ENCODE measurements around the gene ANKS3. TPM values are rescaled to one million over a fixed set of nuclear protein-coding genes. Genes with fewer than 3 reads are reported as not detected.

Gene ANKS3
- total and polyA plus RNA-seq, 2 donors (not counting 3 experiments of a cell fraction or from before 2014, with no cell fraction given): 13.9 to 24.0 TPM

DNA sequence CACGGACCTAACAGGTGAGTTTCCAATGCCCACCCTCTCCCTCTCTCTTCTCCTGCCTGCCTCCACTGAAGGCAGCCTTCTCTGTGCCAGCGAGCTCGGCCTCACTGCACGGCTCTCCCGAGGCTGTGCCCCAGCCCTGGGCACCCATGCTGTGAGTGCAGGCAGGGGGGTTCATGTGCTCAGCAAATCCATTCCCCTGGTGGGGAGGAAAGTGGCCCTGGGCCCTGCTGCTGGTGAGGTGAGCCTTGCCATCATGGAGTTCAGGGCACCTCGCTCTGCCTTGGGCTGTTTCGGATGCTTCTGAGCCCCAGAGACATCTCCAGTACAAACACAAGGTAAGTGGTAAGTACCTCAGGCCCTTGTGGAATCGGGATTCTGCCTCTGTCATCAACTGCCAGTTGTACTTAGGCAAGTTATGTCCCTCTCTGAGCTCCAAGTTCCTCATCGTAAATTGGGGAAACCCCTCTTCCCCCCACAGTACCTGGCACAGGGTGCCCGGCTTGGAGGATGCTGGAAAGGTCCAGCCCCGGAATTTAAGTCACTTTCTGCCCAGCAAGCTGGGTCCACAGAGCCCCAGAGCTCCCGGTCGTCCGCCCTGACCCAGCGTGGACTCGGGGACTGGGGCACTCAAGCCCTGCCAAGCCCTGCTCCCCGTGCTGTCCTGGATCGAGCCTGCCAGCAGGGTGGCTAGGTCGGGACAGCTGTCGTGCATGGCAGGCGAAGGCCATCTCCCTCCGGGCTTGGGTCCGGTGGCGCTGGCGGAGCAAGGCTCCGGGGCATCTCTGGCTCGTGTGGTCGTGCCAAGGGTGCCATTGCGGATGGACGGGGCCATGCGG is 41.4 kb downstream of the ANKS3 start:
- FAIRE-seq (no peak), DNase-seq (ENCODE audit: low read depth, low spot score) (peak; percentile 19)
- H3K79me2 ChIP-seq (ENCODE audit: control insufficient read depth, insufficient read depth, low read length): no peaks in the 10 kb centered on the region
- no TSS peak for BruUV-seq (replicated peaks)
- dilution Hi-C loops (cut with MboI; ENCODE audit: extremely low pct_ligation_motif_present, low sequenced_read_pairs): no loop called here
- H2AFZ ChIP-seq (ENCODE audit: low read depth, low read length): peak overlapping the region; percentile 30
- peak overlapping the region; percentile 26 to 93 (median 31) for H3K4me3 ChIP-seq (replicated peaks in 1 of 3; ENCODE audit: insufficient read depth in 1 of 3, low read depth in 1 of 3, low read length in 3 of 3)
- no peaks in the 10 kb centered on the region for H3K27me3 ChIP-seq (ENCODE audit: control insufficient read depth in 2 of 2, insufficient read depth in 2 of 2, low read length in 2 of 2)
- H3K4me2 ChIP-seq (ENCODE audit: insufficient read depth, low read length): peak overlapping the region; percentile 72
- H3K36me3 ChIP-seq (ENCODE audit: control insufficient read depth in 2 of 2, extremely low read depth in 1 of 2, insufficient read depth in 2 of 2, low read length in 2 of 2): peaks cover 0 to 27% of the 10 kb centered on the region in 2 experiments
- no peaks in the 10 kb centered on the region for H3K9me1 ChIP-seq (replicated peaks; ENCODE audit: control insufficient read depth, extremely low read depth, insufficient read depth, low read length)
- TF ChIP-seq MYC (IDR thresholded peaks at IDR 0.05; ENCODE audit: low read depth, low read length) (no peak), EZH2 (IDR thresholded peaks at IDR 0.05; ENCODE audit: borderline replicate concordance, low read depth, low read length, severe bottlenecking) (no peak), JUN (IDR thresholded peaks at IDR 0.05; ENCODE audit: borderline replicate concordance, insufficient read depth, insufficient read length, low read depth) (no peak), FOS (IDR thresholded peaks at IDR 0.05; ENCODE audit: borderline replicate concordance, insufficient read depth, low read length) (no peak), POLR2A (IDR thresholded peaks at IDR 0.05; ENCODE audit: low read depth, low read length) (no peak), POLR2AphosphoS5 (IDR thresholded peaks at IDR 0.05; ENCODE audit: insufficient read depth, low read depth, low read length) (no peak), GATA2 (IDR thresholded peaks at IDR 0.05; ENCODE audit: insufficient read depth, insufficient read length, low read depth, low read length) (no peak)
- TF ChIP-seq, protein P1, sequence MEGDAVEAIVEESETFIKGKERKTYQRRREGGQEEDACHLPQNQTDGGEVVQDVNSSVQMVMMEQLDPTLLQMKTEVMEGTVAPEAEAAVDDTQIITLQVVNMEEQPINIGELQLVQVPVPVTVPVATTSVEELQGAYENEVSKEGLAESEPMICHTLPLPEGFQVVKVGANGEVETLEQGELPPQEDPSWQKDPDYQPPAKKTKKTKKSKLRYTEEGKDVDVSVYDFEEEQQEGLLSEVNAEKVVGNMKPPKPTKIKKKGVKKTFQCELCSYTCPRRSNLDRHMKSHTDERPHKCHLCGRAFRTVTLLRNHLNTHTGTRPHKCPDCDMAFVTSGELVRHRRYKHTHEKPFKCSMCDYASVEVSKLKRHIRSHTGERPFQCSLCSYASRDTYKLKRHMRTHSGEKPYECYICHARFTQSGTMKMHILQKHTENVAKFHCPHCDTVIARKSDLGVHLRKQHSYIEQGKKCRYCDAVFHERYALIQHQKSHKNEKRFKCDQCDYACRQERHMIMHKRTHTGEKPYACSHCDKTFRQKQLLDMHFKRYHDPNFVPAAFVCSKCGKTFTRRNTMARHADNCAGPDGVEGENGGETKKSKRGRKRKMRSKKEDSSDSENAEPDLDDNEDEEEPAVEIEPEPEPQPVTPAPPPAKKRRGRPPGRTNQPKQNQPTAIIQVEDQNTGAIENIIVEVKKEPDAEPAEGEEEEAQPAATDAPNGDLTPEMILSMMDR (IDR thresholded peaks at IDR 0.05; ENCODE audit: extremely low read depth in 1 of 2, insufficient read depth in 1 of 2, low read depth in 1 of 2, low read length in 2 of 2): no peak
- TF ChIP-seq, protein P2, sequence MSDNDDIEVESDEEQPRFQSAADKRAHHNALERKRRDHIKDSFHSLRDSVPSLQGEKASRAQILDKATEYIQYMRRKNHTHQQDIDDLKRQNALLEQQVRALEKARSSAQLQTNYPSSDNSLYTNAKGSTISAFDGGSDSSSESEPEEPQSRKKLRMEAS (IDR thresholded peaks at IDR 0.05; ENCODE audit: insufficient read depth, insufficient read length): no peak
- peaks cover 4% of the 10 kb centered on the region for H3K4me1 ChIP-seq (ENCODE audit: control insufficient read depth, extremely low read depth, insufficient read depth, low read length)
- CTCF ChIA-PET: interaction anchor here (0.9 to 2.0 kb wide), 2 partner anchors 10 to 22 kb away, joined by 5 to 7 read pairs; no protein-coding TSS in a partner anchor
- H3K9me3 ChIP-seq (replicated peaks; ENCODE audit: control insufficient read depth, insufficient read depth, low read length): no peaks in the 10 kb centered on the region
- POLR2A ChIA-PET: no interaction called here
- intact Hi-C loops (cut with micrococcal nuclease): loop anchor here (1.0 to 2.0 kb wide), 3 partner anchors 42 to 264 kb away; partner anchors contain the start of genes ANKS3, DNAAF8 and MGRN1
- H3K9ac ChIP-seq (replicated peaks; ENCODE audit: extremely low read depth, insufficient read depth, low read length): no peak overlapping the region
- H3K27ac ChIP-seq (ENCODE audit: insufficient read depth, low read depth, low read length): no peak overlapping the region
- no peaks in the 10 kb centered on the region for H4K20me1 ChIP-seq (replicated peaks; ENCODE audit: control insufficient read depth, extremely low read depth, insufficient read depth, low read length)
